ENCODE data around the gene PI4KA. TPM values are rescaled to one million over a fixed set of nuclear protein-coding genes. Genes with fewer than 3 reads are reported as not detected.

Gene PI4KA
- polyA plus RNA-seq, 1 of the 3 experiments (the other 2 are of a cell fraction): 30.0 TPM

GRCh38 chr22:20750461-20751184 lies 108.0 kb downstream of the PI4KA start:
- H2AFZ ChIP-seq (ENCODE audit: low read depth): no peak overlapping the region
- H3K36me3 ChIP-seq (replicated peaks in 1 of 2; ENCODE audit: control insufficient read depth in 1 of 2, insufficient read depth in 2 of 2, low read length in 1 of 2): peaks cover 3 to 35% of the 10 kb centered on the region in 2 experiments
- no peaks in the 10 kb centered on the region for H3K9me3 ChIP-seq
- no peak for DNase-seq
- no peak overlapping the region for H3K27ac ChIP-seq (ENCODE audit: low read depth in 2 of 2, low read length in 1 of 2)
- H3F3A ChIP-seq (replicated peaks; ENCODE audit: insufficient read depth): no peaks in the 10 kb centered on the region
- H3K9ac ChIP-seq: no peak overlapping the region
- no peaks in the 10 kb centered on the region for H3K79me2 ChIP-seq (ENCODE audit: insufficient read depth)
- WGBS (ENCODE audit: low lambda C conversion rate): 68% methylated on average over 5 of the region's 9 CpGs
- no peak overlapping the region for H3K4me3 ChIP-seq (ENCODE audit: low read depth in 2 of 2, low read length in 1 of 2)
- ChIA-PET CTCF (interaction anchor here (4.7 kb wide), 1 partner anchor 9 kb away, joined by 29 read pairs; no protein-coding TSS in a partner anchor), POLR2A (no interaction called here)
- peaks cover 0 to 4% of the 10 kb centered on the region in 2 experiments; a peak in 1 of 4 replicates for H3K4me1 ChIP-seq (ENCODE audit: control insufficient read depth in 1 of 2, insufficient read depth in 2 of 2, low read depth in 1 of 2, low read length in 1 of 2)
- H3K9me2 ChIP-seq: no peaks in the 10 kb centered on the region
- H4K20me1 ChIP-seq (ENCODE audit: insufficient read depth): no peaks in the 10 kb centered on the region; the same call in 1 of the 2 replicates
- no peak overlapping the region for H3K4me2 ChIP-seq
- TF ChIP-seq CHD2 (IDR thresholded peaks at IDR 0.05; ENCODE audit: low read length, partially characterized antibody): no peak
- peak; percentile 30; the same call in 1 of the 2 replicates for TF ChIP-seq JUND (IDR thresholded peaks at IDR 0.05)
- peak; percentile 23; the same call in 1 of the 2 replicates for TF ChIP-seq TCF12 (IDR thresholded peaks at IDR 0.05)
- peak; percentile 60 for TF ChIP-seq FOSL2 (IDR thresholded peaks at IDR 0.05; ENCODE audit: borderline replicate concordance, low read depth)
- peak; percentile 82 for TF ChIP-seq NFIC (IDR thresholded peaks at IDR 0.05; ENCODE audit: borderline replicate concordance)
- TF ChIP-seq PBX3 (IDR thresholded peaks at IDR 0.05): peak; percentile 44; the same call in 1 of the 2 replicates
- TF ChIP-seq POLR2AphosphoS5 (IDR thresholded peaks at IDR 0.05; ENCODE audit: low read depth, low read length): no peak
- no peaks in the 10 kb centered on the region for H3K27me3 ChIP-seq (ENCODE audit: insufficient read depth)

GRCh38 chr22:20749453-20749852 lies 109.2 kb downstream of the PI4KA start:
- Histone ChIP-seq H3K4me2 (no peak overlapping the region), H3K36me3 (replicated peaks in 1 of 2; ENCODE audit: control insufficient read depth in 1 of 2, insufficient read depth in 2 of 2, low read length in 1 of 2) (peaks cover 5 to 44% of the 10 kb centered on the region in 2 experiments), H3K4me1 (ENCODE audit: control insufficient read depth in 1 of 2, insufficient read depth in 2 of 2, low read depth in 1 of 2, low read length in 1 of 2) (peaks cover 0 to 4% of the 10 kb centered on the region in 2 experiments; a peak in 1 of 4 replicates), H3K79me2 (ENCODE audit: insufficient read depth) (no peaks in the 10 kb centered on the region), H2AFZ (ENCODE audit: low read depth) (no peak overlapping the region), H3K4me3 (ENCODE audit: low read depth in 2 of 2, low read length in 1 of 2) (no peak overlapping the region), H3K9ac (no peak overlapping the region), H3K27me3 (ENCODE audit: insufficient read depth) (no peaks in the 10 kb centered on the region), H3F3A (replicated peaks; ENCODE audit: insufficient read depth) (no peaks in the 10 kb centered on the region), H3K9me3 (no peaks in the 10 kb centered on the region), H3K9me2 (no peaks in the 10 kb centered on the region), H4K20me1 (ENCODE audit: insufficient read depth) (no peaks in the 10 kb centered on the region; the same call in 1 of the 2 replicates), H3K27ac (ENCODE audit: low read depth in 2 of 2, low read length in 1 of 2) (no peak overlapping the region)
- no peak for DNase-seq
- ChIA-PET CTCF (interaction anchor here (1.0 to 1.1 kb wide), 2 partner anchors 11 to 185 kb away, joined by 3 read pairs; no protein-coding TSS in a partner anchor), POLR2A (no interaction called here)
- 92% methylated on average over 3 of the region's 3 CpGs for whole genome bisulfite sequencing (ENCODE audit: low lambda C conversion rate)
- no peak for TF ChIP-seq FOXJ3 (CRISPR knock-in tag; IDR thresholded peaks at IDR 0.05)
- no peak for TF ChIP-seq ZBTB33 (IDR thresholded peaks at IDR 0.05; ENCODE audit: borderline replicate concordance, low read depth)
- TF ChIP-seq EZH2phosphoT487 (IDR thresholded peaks at IDR 0.05; ENCODE audit: borderline replicate concordance, low read depth): no peak
- no peak for TF ChIP-seq RXRA (IDR thresholded peaks at IDR 0.05; ENCODE audit: borderline replicate concordance, low read depth)
- no peak for TF ChIP-seq PBX3 (IDR thresholded peaks at IDR 0.05)
- no peak for TF ChIP-seq TCF12 (IDR thresholded peaks at IDR 0.05)
- no peak for TF ChIP-seq FOSL2 (IDR thresholded peaks at IDR 0.05; ENCODE audit: borderline replicate concordance, low read depth)
- TF ChIP-seq USF2 (IDR thresholded peaks at IDR 0.05; ENCODE audit: borderline replicate concordance, low read depth, low read length): no peak
- TF ChIP-seq MEF2A (IDR thresholded peaks at IDR 0.05; ENCODE audit: borderline replicate concordance, low read depth): no peak
- TF ChIP-seq GABPA (IDR thresholded peaks at IDR 0.05; ENCODE audit: low read depth): no peak
- TF ChIP-seq EP300 (IDR thresholded peaks at IDR 0.05; ENCODE audit: borderline replicate concordance in 1 of 2, low read depth in 1 of 2, low read length in 1 of 2): no peak
- no peak for TF ChIP-seq TEAD4 (IDR thresholded peaks at IDR 0.05; ENCODE audit: borderline replicate concordance, insufficient read depth)
- TF ChIP-seq MAX (IDR thresholded peaks at IDR 0.05; ENCODE audit: low read depth): no peak
- TF ChIP-seq CTCF (IDR thresholded peaks at IDR 0.05): no peak

All from SK-N-SH (cell line).